ENCODE results near the gene SCYGR5. TPM values are rescaled to one million over a fixed set of nuclear protein-coding genes. Genes with fewer than 3 reads are reported as not detected.

SCYGR5 gene
- total RNA-seq, 1 experiment from 2014 or later, result not detected

- Histone ChIP-seq H3K23ac (ENCODE audit: insufficient read length, low read depth, low read length) (no peak overlapping the region), H2BK120ac (ENCODE audit: low read depth, low read length, poor library complexity, severe bottlenecking) (no peak overlapping the region), H4K5ac (ENCODE audit: insufficient read length, low read depth, low read length) (no peak overlapping the region), H3K4ac (ENCODE audit: low read depth, low read length) (no peak overlapping the region), H3K9me3 (ENCODE audit: control insufficient read depth, low read depth, low read length) (no peaks in the 10 kb centered on the region), H2BK20ac (ENCODE audit: low read depth, low read length, poor library complexity, severe bottlenecking) (no peak overlapping the region), H2BK15ac (ENCODE audit: low read depth, low read length) (no peak overlapping the region), H4K91ac (ENCODE audit: insufficient read length, low read depth, low read length) (no peak overlapping the region), H4K20me1 (ENCODE audit: control insufficient read depth, insufficient read depth, insufficient read length) (no peaks in the 10 kb centered on the region), H4K8ac (replicated peaks; ENCODE audit: insufficient read length, low read depth, low read length) (no peak overlapping the region), H3K27me3 (ENCODE audit: insufficient read depth, low read length) (no peaks in the 10 kb centered on the region), H3T11ph (ENCODE audit: low read length) (no peak overlapping the region), H2AK5ac (ENCODE audit: insufficient read length, low read length) (no peak overlapping the region), H3K79me2 (ENCODE audit: insufficient read depth, low read length) (no peaks in the 10 kb centered on the region), H3K9ac (ENCODE audit: extremely low read depth, insufficient read length, low read length) (no peak overlapping the region), H2BK12ac (ENCODE audit: insufficient read length, low read depth, low read length) (no peak overlapping the region), H3K14ac (ENCODE audit: insufficient read depth, low read length) (no peak overlapping the region), H3K79me1 (ENCODE audit: insufficient read depth, low read depth, low read length, poor library complexity, severe bottlenecking) (no peaks in the 10 kb centered on the region), H2BK5ac (ENCODE audit: insufficient read length, low read length) (no peak overlapping the region), H3K27ac (ENCODE audit: insufficient read length, low read depth, low read length) (no peak overlapping the region), H3K56ac (ENCODE audit: insufficient read length, low read depth, low read length) (no peak overlapping the region), H2AFZ (ENCODE audit: low read length) (no peak overlapping the region), H3K23me2 (ENCODE audit: insufficient read length, low read depth, low read length, poor library complexity, severe bottlenecking) (no peaks in the 10 kb centered on the region), H3K4me2 (ENCODE audit: insufficient read depth, insufficient read length, low read length) (no peak overlapping the region), H3K4me1 (ENCODE audit: insufficient read depth, low read length) (no peaks in the 10 kb centered on the region; the same call in 1 of the 2 replicates), H3K18ac (ENCODE audit: insufficient read length, low read depth, low read length) (no peak overlapping the region)
- no peaks in the 10 kb centered on the region for H3K36me3 Mint-ChIP-seq (ENCODE audit: insufficient read depth in 1 of 3, low read depth in 3 of 3)
- DNase-seq, result no peak
- H3K4me3 Mint-ChIP-seq, result no peak overlapping the region
- no peak overlapping the region; a peak in 1 of 7 replicates for H3K27ac Mint-ChIP-seq
- H3K9me3 Mint-ChIP-seq, result no peaks in the 10 kb centered on the region
- no peaks in the 10 kb centered on the region for H3K4me1 Mint-ChIP-seq
- H3K27me3 Mint-ChIP-seq (ENCODE audit: low read depth), result no peaks in the 10 kb centered on the region; the same call in 1 of the 2 replicates
- no CpG with 5 or more reads among the region's 7 CpGs for WGBS (ENCODE audit: extremely low coverage, insufficient read length, low lambda C conversion rate)
- TF ChIP-seq CTCF (conservative IDR thresholded peaks at IDR 0.05), result no peak
Observed at GRCh38 chr2:227629435-227629834, 37.2 kb upstream of the SCYGR5 start.

Measured in H9 (cell line).